Tibial nerve (tissue), 3 donors: Measurements from ENCODE around the gene MYL6.

ENCODE experiments used
- CTCF ChIP-seq, 5 experiments: fragments of 200-600 bp in 3 of 5; fragments of 450-650 bp in 2 of 5; sonication (generic) in 3 of 5; IDR thresholded peaks; one replicate each; pipeline ENCODE4 v1.5.1; 2016 to 2019; ENCODE audit warnings: antibody characterized with exemption in 5 of 5, mild to moderate bottlenecking in 3 of 5, moderate library complexity in 2 of 5
- POLR2A ChIP-seq, 2 donors: fragments of 450-650 bp; IDR thresholded peaks; one replicate each; pipeline ENCODE4 v1.6.1; 2017; ENCODE audit warnings: antibody characterized with exemption in 2 of 2, mild to moderate bottlenecking in 2 of 2, moderate library complexity in 2 of 2

GRCh38 chr12:56143870-56144269 is 14.3 kb upstream of the MYL6 start:
- TF ChIP-seq POLR2A (IDR thresholded peaks at IDR 0.05), result no peak
- TF ChIP-seq CTCF (IDR thresholded peaks at IDR 0.05), result no peak
